OCI-LY1 (cell line): ENCODE results near the gene HEATR1.

ENCODE experiments used
- H2AFZ ChIP-seq: fragments of 200-600 bp; sonication (generic), shearing (Covaris generic); 2 replicates; pipeline ENCODE4 v1.6.0; 2014; ENCODE audit warnings: antibody characterized with exemption, mild to moderate bottlenecking, low read length
- H3F3A ChIP-seq: fragments of 200-600 bp; sonication (generic), shearing (Covaris generic); 2 replicates; pipeline ENCODE4 v1.6.0; 2014; ENCODE audit warnings: mild to moderate bottlenecking, antibody characterized with exemption, low read length, moderate library complexity; ENCODE audit not compliant: insufficient read depth
- H3K27ac ChIP-seq: fragments of 200-600 bp; sonication (generic); 2 replicates; pipeline ENCODE4 v1.5.1; 2014; ENCODE audit warnings: low read length, mixed run types, mild to moderate bottlenecking, low read depth; ENCODE audit not compliant: poor library complexity, severe bottlenecking
- H3K27me3 ChIP-seq: fragments of 200-600 bp; sonication (generic); 2 replicates; pipeline ENCODE4 v1.6.0; 2014; ENCODE audit warnings: antibody characterized with exemption, mild to moderate bottlenecking, low read length, moderate library complexity; ENCODE audit not compliant: insufficient read depth
- H3K36me3 ChIP-seq: fragments of 200-600 bp; sonication (generic); 2 replicates; pipeline ENCODE4 v1.6.1; 2014; ENCODE audit warnings: mild to moderate bottlenecking, antibody characterized with exemption, low read length, moderate library complexity, mixed read lengths; ENCODE audit not compliant: insufficient read depth
- H3K4me1 ChIP-seq: fragments of 200-600 bp; sonication (generic); 2 replicates; pipeline ENCODE4 v1.5.1; 2014; ENCODE audit warnings: mild to moderate bottlenecking, low read length, moderate library complexity; ENCODE audit not compliant: insufficient read depth, severe bottlenecking
- H3K4me2 ChIP-seq: fragments of 200-600 bp; sonication (generic), shearing (Covaris generic); 2 replicates; pipeline ENCODE4 v1.6.1; 2014; ENCODE audit warnings: low read length
- H3K4me3 ChIP-seq: fragments of 200-600 bp; sonication (generic); 2 replicates; pipeline ENCODE4 v1.5.1; 2014; ENCODE audit warnings: low read length, low read depth, mild to moderate bottlenecking, mixed read lengths; ENCODE audit not compliant: poor library complexity, severe bottlenecking
- H3K79me2 ChIP-seq: fragments of 200-600 bp; shearing (Covaris generic); 2 replicates; pipeline ENCODE4 v1.6.1; 2016; ENCODE audit warnings: mixed run types, low read length, mixed read lengths; ENCODE audit not compliant: insufficient read depth
- H3K9ac ChIP-seq: fragments of 200-600 bp; sonication (generic), shearing (Covaris generic); 2 replicates; pipeline ENCODE4 v1.6.1; 2014; ENCODE audit warnings: mild to moderate bottlenecking, low read length, mixed read lengths
- H3K9me2 ChIP-seq: fragments of 200-600 bp; sonication (generic), shearing (Covaris generic); 2 replicates; pipeline ENCODE4 v1.6.1; 2014; ENCODE audit warnings: low read depth, mild to moderate bottlenecking, low read length, mixed read lengths
- H3K9me3 ChIP-seq: fragments of 200-600 bp; shearing (Covaris generic); 2 replicates; pipeline ENCODE4 v1.6.1; 2014; ENCODE audit warnings: low read length, mixed read lengths
- H4K20me1 ChIP-seq: fragments of 200-600 bp; sonication (generic), shearing (Covaris generic); 2 replicates; pipeline ENCODE4 v1.6.0; 2016; ENCODE audit warnings: mild to moderate bottlenecking, low read length; ENCODE audit not compliant: insufficient read depth
- EZH2 ChIP-seq: fragments of 200-600 bp; sonication (generic), shearing (Covaris generic); IDR thresholded peaks from 2 replicates; pipeline ENCODE4 v1.8.0; 2017; ENCODE audit warnings: borderline replicate concordance, mixed run types, mild to moderate bottlenecking, antibody characterized with exemption, low read length, moderate library complexity, mixed read lengths
- TF ChIP-seq, protein P1 (sequence below): fragments of 200-600 bp; sonication (generic), shearing (Covaris generic); IDR thresholded peaks from 2 replicates; pipeline ENCODE4 v1.5.1; 2017; ENCODE audit warnings: mild to moderate bottlenecking, antibody characterized with exemption, low read length, moderate library complexity, mixed read lengths

HEATR1 gene

GRCh38 chr1:236523704-236524141 is 80.6 kb downstream of the HEATR1 start, which contains the start of gene LGALS8:
TSS of gene LGALS8 (plus strand) at chr1:236523982. CDS start at chr1:236526071, 2,089 bp downstream.
- no peaks in the 10 kb centered on the region for H4K20me1 ChIP-seq
- no peaks in the 10 kb centered on the region for H3F3A ChIP-seq
- H3K9ac ChIP-seq = peak within 1 kb of the TSS; percentile 34; the same call in 1 of the 2 replicates

GRCh38 chr1:236522937-236523703 is 81.2 kb downstream of the HEATR1 start:
- H3K27ac ChIP-seq = no peak overlapping the region
- no peak overlapping the region for H2AFZ ChIP-seq

More at GRCh38 chr1:236523704-236524141, 80.6 kb downstream of the HEATR1 start, which contains the start of gene LGALS8:
- peaks cover 14% of the 10 kb centered on the region for H3K4me1 ChIP-seq
- H3K9me3 ChIP-seq = no peaks in the 10 kb centered on the region
- no peak within 1 kb of the TSS for H3K27ac ChIP-seq
- H2AFZ ChIP-seq = peak within 1 kb of the TSS; percentile 11; the same call in 1 of the 2 replicates
- no peaks in the 10 kb centered on the region for H3K9me2 ChIP-seq
- TF ChIP-seq, protein P1, sequence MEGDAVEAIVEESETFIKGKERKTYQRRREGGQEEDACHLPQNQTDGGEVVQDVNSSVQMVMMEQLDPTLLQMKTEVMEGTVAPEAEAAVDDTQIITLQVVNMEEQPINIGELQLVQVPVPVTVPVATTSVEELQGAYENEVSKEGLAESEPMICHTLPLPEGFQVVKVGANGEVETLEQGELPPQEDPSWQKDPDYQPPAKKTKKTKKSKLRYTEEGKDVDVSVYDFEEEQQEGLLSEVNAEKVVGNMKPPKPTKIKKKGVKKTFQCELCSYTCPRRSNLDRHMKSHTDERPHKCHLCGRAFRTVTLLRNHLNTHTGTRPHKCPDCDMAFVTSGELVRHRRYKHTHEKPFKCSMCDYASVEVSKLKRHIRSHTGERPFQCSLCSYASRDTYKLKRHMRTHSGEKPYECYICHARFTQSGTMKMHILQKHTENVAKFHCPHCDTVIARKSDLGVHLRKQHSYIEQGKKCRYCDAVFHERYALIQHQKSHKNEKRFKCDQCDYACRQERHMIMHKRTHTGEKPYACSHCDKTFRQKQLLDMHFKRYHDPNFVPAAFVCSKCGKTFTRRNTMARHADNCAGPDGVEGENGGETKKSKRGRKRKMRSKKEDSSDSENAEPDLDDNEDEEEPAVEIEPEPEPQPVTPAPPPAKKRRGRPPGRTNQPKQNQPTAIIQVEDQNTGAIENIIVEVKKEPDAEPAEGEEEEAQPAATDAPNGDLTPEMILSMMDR = no peak
- TF ChIP-seq EZH2 = no peak
- peak within 1 kb of the TSS; percentile 62 for H3K4me3 ChIP-seq
- H3K79me2 ChIP-seq = no peaks in the 10 kb centered on the region
- no peaks in the 10 kb centered on the region for H3K36me3 ChIP-seq
- H3K27me3 ChIP-seq = no peaks in the 10 kb centered on the region; the same call in 1 of the 2 replicates
- peak within 1 kb of the TSS; percentile 87 for H3K4me2 ChIP-seq

GRCh38 chr1:236520445-236521005 is 83.8 kb downstream of the HEATR1 start:
- no peak overlapping the region for H3K27ac ChIP-seq
- TF ChIP-seq EZH2 = no peak
- TF ChIP-seq, protein P1 = no peak
- no peak overlapping the region for H3K4me2 ChIP-seq
- H3K27me3 ChIP-seq = no peaks in the 10 kb centered on the region; the same call in 1 of the 2 replicates
- peaks cover 14% of the 10 kb centered on the region for H3K4me1 ChIP-seq
- H3K4me3 ChIP-seq = no peak overlapping the region
- H3F3A ChIP-seq = no peaks in the 10 kb centered on the region
- no peaks in the 10 kb centered on the region for H3K9me3 ChIP-seq
- H2AFZ ChIP-seq = no peak overlapping the region
- no peaks in the 10 kb centered on the region for H4K20me1 ChIP-seq
- H3K79me2 ChIP-seq = no peaks in the 10 kb centered on the region
- H3K36me3 ChIP-seq = no peaks in the 10 kb centered on the region
- no peaks in the 10 kb centered on the region for H3K9me2 ChIP-seq
- H3K9ac ChIP-seq = no peak overlapping the region

More at GRCh38 chr1:236522937-236523703, 81.2 kb downstream of the HEATR1 start:
- Histone ChIP-seq H3K9me2 (no peaks in the 10 kb centered on the region), H3K4me2 (peak overlapping the region; percentile 87; the same call in 1 of the 2 replicates), H3K9me3 (no peaks in the 10 kb centered on the region), H4K20me1 (no peaks in the 10 kb centered on the region), H3F3A (no peaks in the 10 kb centered on the region), H3K9ac (no peak overlapping the region), H3K4me1 (peaks cover 14% of the 10 kb centered on the region), H3K27me3 (no peaks in the 10 kb centered on the region; the same call in 1 of the 2 replicates), H3K4me3 (no peak overlapping the region), H3K36me3 (no peaks in the 10 kb centered on the region), H3K79me2 (no peaks in the 10 kb centered on the region)
- TF ChIP-seq, protein P1 = no peak
- TF ChIP-seq EZH2 = no peak
